Kidney (tissue), 14 donors: ENCODE measurements around the gene ZKSCAN7. TPM values are rescaled to one million over a fixed set of nuclear protein-coding genes. Genes with fewer than 3 reads are reported as not detected.

Experiments
- DNase-seq, 5 donors: peaks; one replicate each; pipeline ENCODE4 v3.0.0-alpha.2; 2013 to 2020
- FAIRE-seq: peaks from 2 replicates; lab custom pipeline; 2012; peaks lifted over from hg19 to GRCh38; lab: Jason Lieb, UNC
- H3K27ac ChIP-seq, 2 donors: one replicate each; pipeline ENCODE4 v1.7.0; 2013; ENCODE audit warnings: low read depth in 2 of 2, low read length in 2 of 2, inconsistent platforms in 1 of 2
- H3K27me3 ChIP-seq: one replicate; pipeline ENCODE4 v1.7.1; 2013; ENCODE audit warnings: low read length, inconsistent platforms; ENCODE audit not compliant: control insufficient read depth, insufficient read depth
- H3K36me3 ChIP-seq, 3 donors: one replicate each; pipeline versions ENCODE4 v1.7.0 to v1.7.1; 2013; ENCODE audit warnings: low read length in 3 of 3, control low read depth in 1 of 3, inconsistent platforms in 1 of 3; ENCODE audit not compliant: insufficient read depth in 3 of 3, control insufficient read depth in 2 of 3
- H3K4me1 ChIP-seq, 3 donors: one replicate each; pipeline versions ENCODE4 v1.7.0 to v1.7.1; 2013; ENCODE audit warnings: low read length in 3 of 3, inconsistent platforms in 1 of 3, low read depth in 1 of 3; ENCODE audit not compliant: control insufficient read depth in 2 of 3, insufficient read depth in 2 of 3
- H3K4me3 ChIP-seq, 3 donors: one replicate each; pipeline versions ENCODE4 v1.7.0 to v1.8.1; 2013; ENCODE audit warnings: low read length in 3 of 3, control low read depth in 1 of 3, inconsistent platforms in 1 of 3
- H3K9ac ChIP-seq, 3 donors: one replicate each; pipeline versions ENCODE4 v1.7.0 to v1.7.1; 2013; ENCODE audit warnings: low read length in 3 of 3, control low read depth in 1 of 3, inconsistent platforms in 1 of 3
- H3K9me3 ChIP-seq, 3 donors: one replicate each; pipeline versions ENCODE4 v1.7.0 to v1.7.1; 2013; ENCODE audit warnings: low read length in 3 of 3, control low read depth in 1 of 3, inconsistent platforms in 1 of 3; ENCODE audit not compliant: control insufficient read depth in 2 of 3, insufficient read depth in 1 of 3
- intact Hi-C: fragments of 100-400 bp; cut with DNase I; formaldehyde crosslinking; loops from one replicate; pipeline ENCODE4 v1.11.1; 2022
- polyA plus RNA-seq: library from polyadenylated mRNA; stranded (reverse); fragments of 350-450 nt; fragmentation: Illumina TruSeq; extraction: RNeasy Lipid Tissue Mini Kit (QIAGEN cat#74804); gene quantifications from one replicate; pipeline ENCODE4 v1.2.3, GENCODE V29; 2014; ENCODE audit warnings: low read depth, low replicate concordance; ENCODE audit not compliant: insufficient read depth
- total RNA-seq: library from RNA; stranded (reverse); fragmentation: NEBNext Ultra II Directional; extraction: Animal tissue kit (Norgen Biotek cat#: 25700); gene quantifications from one replicate; pipeline ENCODE4 v1.2.1, GENCODE V29; 2021
- TF ChIP-seq, protein P1 (sequence below): IDR thresholded peaks from 3 replicates; pipeline ENCODE4 v1.5.1; 2012; ENCODE audit warnings: mild to moderate bottlenecking, moderate library complexity, borderline replicate concordance; ENCODE audit not compliant: insufficient read depth; ENCODE audit errors: extremely low read depth
- donor health status: control.
- donor health status: control.
- donor health status: control.
- donor health status: control.
- donor health status: control.
- donor health status: DM: yes; HTN: yes; CAD: no.
- donor health status: Normal renal cell carcinoma (clear cell type).

ZKSCAN7 gene
- total and polyA plus RNA-seq, 2 donors from 2014 or later: 2.2 to 7.9 TPM

GRCh38 chr3:44612678-44613077 is 57.7 kb downstream of the ZKSCAN7 start:
- Histone ChIP-seq H3K36me3 (no peaks in the 10 kb centered on the region), H3K9ac (no peak overlapping the region), H3K27me3 (no peaks in the 10 kb centered on the region), H3K9me3 (no peaks in the 10 kb centered on the region), H3K4me1 (no peaks in the 10 kb centered on the region), H3K4me3 (no peak overlapping the region), H3K27ac (no peak overlapping the region)
- FAIRE-seq: no peak
- intact Hi-C loops: no loop called here
- TF ChIP-seq, protein P1, sequence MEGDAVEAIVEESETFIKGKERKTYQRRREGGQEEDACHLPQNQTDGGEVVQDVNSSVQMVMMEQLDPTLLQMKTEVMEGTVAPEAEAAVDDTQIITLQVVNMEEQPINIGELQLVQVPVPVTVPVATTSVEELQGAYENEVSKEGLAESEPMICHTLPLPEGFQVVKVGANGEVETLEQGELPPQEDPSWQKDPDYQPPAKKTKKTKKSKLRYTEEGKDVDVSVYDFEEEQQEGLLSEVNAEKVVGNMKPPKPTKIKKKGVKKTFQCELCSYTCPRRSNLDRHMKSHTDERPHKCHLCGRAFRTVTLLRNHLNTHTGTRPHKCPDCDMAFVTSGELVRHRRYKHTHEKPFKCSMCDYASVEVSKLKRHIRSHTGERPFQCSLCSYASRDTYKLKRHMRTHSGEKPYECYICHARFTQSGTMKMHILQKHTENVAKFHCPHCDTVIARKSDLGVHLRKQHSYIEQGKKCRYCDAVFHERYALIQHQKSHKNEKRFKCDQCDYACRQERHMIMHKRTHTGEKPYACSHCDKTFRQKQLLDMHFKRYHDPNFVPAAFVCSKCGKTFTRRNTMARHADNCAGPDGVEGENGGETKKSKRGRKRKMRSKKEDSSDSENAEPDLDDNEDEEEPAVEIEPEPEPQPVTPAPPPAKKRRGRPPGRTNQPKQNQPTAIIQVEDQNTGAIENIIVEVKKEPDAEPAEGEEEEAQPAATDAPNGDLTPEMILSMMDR: no peak
- DNase-seq: no peak

Other genes with a start within 250 kb of the ZKSCAN7 start
- gene TCAIM, start 216.4 kb upstream of the ZKSCAN7 start, total RNA-seq: 30.4 TPM
- gene TCAIM, start 216.4 kb upstream of the ZKSCAN7 start, polyA plus RNA-seq: 26.5 TPM
- 19.6 TPM for gene ZNF445, start 77.5 kb upstream of the ZKSCAN7 start, total RNA-seq
- gene ZNF445, start 77.5 kb upstream of the ZKSCAN7 start, polyA plus RNA-seq: 2.3 TPM
- gene ZNF660, start 29.8 kb downstream of the ZKSCAN7 start, total RNA-seq: 5.3 TPM
- gene ZNF660, start 29.8 kb downstream of the ZKSCAN7 start, polyA plus RNA-seq: 0.69 TPM
- gene ZNF197, start 69.8 kb downstream of the ZKSCAN7 start, total RNA-seq: 19.3 TPM
- 6.1 TPM for gene ZNF197, start 69.8 kb downstream of the ZKSCAN7 start, polyA plus RNA-seq
- gene ZNF35, start 93.5 kb downstream of the ZKSCAN7 start, total RNA-seq: 11.6 TPM
- gene ZNF35, start 93.5 kb downstream of the ZKSCAN7 start, polyA plus RNA-seq: 2.6 TPM
- 6.0 TPM for gene ZNF502, start 157.5 kb downstream of the ZKSCAN7 start, total RNA-seq
- gene ZNF502, start 157.5 kb downstream of the ZKSCAN7 start, polyA plus RNA-seq: 2.3 TPM
- gene ZNF501, start 174.4 kb downstream of the ZKSCAN7 start, total RNA-seq: 4.2 TPM
- 1.5 TPM for gene ZNF501, start 174.4 kb downstream of the ZKSCAN7 start, polyA plus RNA-seq
- 27.6 TPM for gene KIAA1143, start 206.4 kb downstream of the ZKSCAN7 start, total RNA-seq
- 8.3 TPM for gene KIAA1143, start 206.4 kb downstream of the ZKSCAN7 start, polyA plus RNA-seq
- 0.72 TPM for gene KIF15, start 206.6 kb downstream of the ZKSCAN7 start, total RNA-seq
- 0.32 TPM for gene KIF15, start 206.6 kb downstream of the ZKSCAN7 start, polyA plus RNA-seq